Mucosa of descending colon (tissue), 3 donors: ENCODE measurements around the gene MYO16. TPM values are rescaled to one million over a fixed set of nuclear protein-coding genes. Genes with fewer than 3 reads are reported as not detected.

ENCODE experiments used
- ATAC-seq: fragments of 200-7000 bp; cut with Tn5 transposase; one replicate; pipeline ENCODE4 v1.9.1; 2020; ENCODE audit warnings: mild to moderate bottlenecking, moderate library complexity
- DNase-seq, 3 donors: peaks; one replicate each; pipeline ENCODE4 v3.0.0-alpha.2; 2020
- H3K36me3 ChIP-seq: fragments of 200-600 bp; one replicate; pipeline ENCODE4 v1.8.0; 2021; ENCODE audit warnings: low read depth, mild to moderate bottlenecking
- H3K4me1 ChIP-seq: fragments of 200-600 bp; one replicate; pipeline ENCODE4 v1.8.0; 2021; ENCODE audit warnings: low read depth, mild to moderate bottlenecking
- H3K4me3 ChIP-seq: fragments of 200-600 bp; one replicate; pipeline ENCODE4 v1.8.0; 2021; ENCODE audit warnings: mild to moderate bottlenecking
- H3K9me3 ChIP-seq: fragments of 200-600 bp; one replicate; pipeline ENCODE4 v1.8.0; 2021; ENCODE audit warnings: mild to moderate bottlenecking
- CTCF ChIP-seq: fragments of 200-600 bp; IDR thresholded peaks from one replicate; pipeline ENCODE4 v1.8.0; 2022; ENCODE audit warnings: antibody characterized with exemption, mild to moderate bottlenecking
- intact Hi-C, 2 donors: fragments of 100-400 bp; cut with DNase I in 1 of 2; cut with micrococcal nuclease in 1 of 2; formaldehyde crosslinking; loops; one replicate each; pipeline versions ENCODE4 v1.11.0 to v1.11.1; 2022; cut with DNase I, micrococcal nuclease
- total RNA-seq, 3 donors: library from RNA; stranded (reverse); fragmentation: NEBNext Ultra II Directional in 2 of 3; extraction: Animal tissue kit (Norgen Biotek cat#: 25700) in 2 of 3; gene quantifications; one replicate each; pipeline versions ENCODE4 v1.2.1 to v1.2.4, GENCODE V29; 2021 to 2023
- donor health status: DM: no; HTN: no; CAD: no; lungs with moderate emphysema.
- donor health status: DM: no; HTN: no; CAD: no.
- donor health status: DM: no; HTN: yes; CAD: no.

Gene MYO16
- total RNA-seq, 3 donors from 2014 or later: 0.06 TPM; not detected in 2

GRCh38 chr13:108775597-108775996 lies 146.2 kb downstream of the MYO16 start:
- TF ChIP-seq CTCF: no peak
- DNase-seq (no peak), ATAC-seq (no peak)
- no peaks in the 10 kb centered on the region for H3K4me1 ChIP-seq
- no peaks in the 10 kb centered on the region for H3K36me3 ChIP-seq
- H3K9me3 ChIP-seq: no peaks in the 10 kb centered on the region
- intact Hi-C loops: no loop called here
- H3K4me3 ChIP-seq: no peak overlapping the region

GRCh38 chr13:108776650-108777049 lies 147.2 kb downstream of the MYO16 start:
- H3K4me3 ChIP-seq: no peak overlapping the region
- TF ChIP-seq CTCF: no peak
- ATAC-seq: no peak
- H3K36me3 ChIP-seq: no peaks in the 10 kb centered on the region
- H3K4me1 ChIP-seq: no peaks in the 10 kb centered on the region
- no peak for DNase-seq
- intact Hi-C loops: no loop called here
- no peaks in the 10 kb centered on the region for H3K9me3 ChIP-seq

GRCh38 chr13:108777421-108778420 lies 148.3 kb downstream of the MYO16 start:
- TF ChIP-seq CTCF: no peak
- ATAC-seq: no peak
- no peaks in the 10 kb centered on the region for H3K9me3 ChIP-seq
- H3K4me1 ChIP-seq: no peaks in the 10 kb centered on the region
- H3K4me3 ChIP-seq: no peak overlapping the region
- intact Hi-C loops: no loop called here
- H3K36me3 ChIP-seq: no peaks in the 10 kb centered on the region
- DNase-seq: no peak

DNA sequence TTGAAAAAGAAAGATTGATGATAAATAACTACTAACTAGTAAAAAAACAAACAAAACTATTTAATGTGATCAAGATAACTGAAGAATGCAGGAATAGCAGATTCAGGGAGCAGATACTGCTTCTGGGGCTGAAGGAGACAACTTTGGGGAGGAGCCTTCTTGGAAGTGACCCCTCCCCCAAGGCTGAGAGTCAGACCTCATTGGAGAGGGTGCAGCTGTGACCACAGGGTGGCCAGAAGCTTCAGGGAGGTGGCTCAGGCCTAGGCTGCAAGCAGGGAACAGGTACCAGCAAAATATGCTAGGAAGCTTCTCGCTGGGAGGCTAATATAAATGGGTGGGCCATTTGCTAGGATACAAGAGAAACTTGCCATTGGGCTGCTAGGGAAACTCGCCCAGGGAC lies 149.9 kb downstream of the MYO16 start:
- Histone ChIP-seq H3K4me1 (no peaks in the 10 kb centered on the region), H3K4me3 (no peak overlapping the region), H3K9me3 (no peaks in the 10 kb centered on the region), H3K36me3 (no peaks in the 10 kb centered on the region)
- intact Hi-C loops: no loop called here
- TF ChIP-seq CTCF: no peak
- no peak for DNase-seq
- no peak for ATAC-seq

GRCh38 chr13:108780706-108781105 lies 151.3 kb downstream of the MYO16 start:
- TF ChIP-seq CTCF: no peak
- H3K9me3 ChIP-seq: no peaks in the 10 kb centered on the region
- H3K4me1 ChIP-seq: no peaks in the 10 kb centered on the region
- H3K4me3 ChIP-seq: no peak overlapping the region
- no peaks in the 10 kb centered on the region for H3K36me3 ChIP-seq
- intact Hi-C loops: no loop called here
- DNase-seq (no peak), ATAC-seq (no peak)
